GM12865 (cell line): ENCODE data around the gene CCDC77.

Experiments used
- DNase-seq: peaks from one replicate; pipeline ENCODE4 v3.0.0; 2010; ENCODE audit warnings: low read depth
- H3K4me3 ChIP-seq: 2 replicates; pipeline ENCODE4 v1.5.1; 2011; ENCODE audit warnings: mild to moderate bottlenecking, low read depth, low read length, control low read depth
- TF ChIP-seq, protein P1 (sequence below): IDR thresholded peaks from 2 replicates; pipeline ENCODE4 v1.5.1; 2011; ENCODE audit warnings: low read length, control low read depth, low read depth, inconsistent platforms; ENCODE audit not compliant: insufficient read depth; ENCODE audit errors: missing control alignments

CCDC77 gene

DNA sequence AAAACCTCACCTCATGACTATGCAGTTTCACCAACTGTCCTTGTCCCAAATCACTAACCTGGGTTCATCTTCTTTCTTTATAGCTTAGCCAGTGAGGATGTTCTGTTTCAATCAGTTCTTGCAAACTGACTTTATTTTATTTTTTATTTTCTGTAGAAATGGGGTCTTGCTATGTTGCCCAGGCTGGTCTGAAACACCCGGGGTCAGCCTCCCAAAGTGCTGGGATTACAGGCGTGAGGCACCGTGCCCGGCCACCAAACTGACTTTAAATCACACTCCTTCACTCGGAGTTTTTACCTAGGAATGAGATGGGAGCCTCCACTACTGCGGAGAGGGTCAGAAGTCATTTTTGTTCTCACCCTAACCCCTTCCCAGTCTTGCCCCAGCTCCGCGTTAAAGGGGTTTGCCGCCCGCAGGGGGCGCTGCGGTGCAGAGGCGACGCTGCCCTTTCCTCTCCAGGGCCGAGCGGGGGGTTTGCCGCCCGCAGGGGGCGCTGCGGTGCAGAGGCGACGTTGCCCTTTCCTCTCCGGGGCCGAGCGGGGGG, 51.3 kb downstream of the CCDC77 start:
- no peak overlapping the region for H3K4me3 ChIP-seq
- peak; percentile 65 for DNase-seq

DNA sequence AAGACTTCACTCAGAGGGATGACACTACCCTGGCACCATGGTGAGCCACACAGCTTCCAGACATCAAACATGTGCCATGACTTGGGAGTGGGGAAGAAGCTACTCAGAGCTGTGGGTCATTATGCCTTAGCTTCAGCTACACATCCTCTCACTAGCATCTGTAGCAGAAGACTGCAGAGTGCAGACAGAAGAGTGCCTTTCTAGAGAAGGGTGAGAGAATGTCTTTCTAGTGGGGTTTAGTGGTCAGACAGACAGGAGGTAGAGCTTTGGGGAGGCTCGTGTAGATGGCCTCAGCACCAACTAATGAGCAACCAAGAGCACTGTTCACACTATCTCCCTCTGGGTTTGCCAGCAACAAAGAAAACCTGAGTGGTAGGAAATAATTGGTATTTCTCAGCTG, 53.4 kb downstream of the CCDC77 start:
- TF ChIP-seq, protein P1, sequence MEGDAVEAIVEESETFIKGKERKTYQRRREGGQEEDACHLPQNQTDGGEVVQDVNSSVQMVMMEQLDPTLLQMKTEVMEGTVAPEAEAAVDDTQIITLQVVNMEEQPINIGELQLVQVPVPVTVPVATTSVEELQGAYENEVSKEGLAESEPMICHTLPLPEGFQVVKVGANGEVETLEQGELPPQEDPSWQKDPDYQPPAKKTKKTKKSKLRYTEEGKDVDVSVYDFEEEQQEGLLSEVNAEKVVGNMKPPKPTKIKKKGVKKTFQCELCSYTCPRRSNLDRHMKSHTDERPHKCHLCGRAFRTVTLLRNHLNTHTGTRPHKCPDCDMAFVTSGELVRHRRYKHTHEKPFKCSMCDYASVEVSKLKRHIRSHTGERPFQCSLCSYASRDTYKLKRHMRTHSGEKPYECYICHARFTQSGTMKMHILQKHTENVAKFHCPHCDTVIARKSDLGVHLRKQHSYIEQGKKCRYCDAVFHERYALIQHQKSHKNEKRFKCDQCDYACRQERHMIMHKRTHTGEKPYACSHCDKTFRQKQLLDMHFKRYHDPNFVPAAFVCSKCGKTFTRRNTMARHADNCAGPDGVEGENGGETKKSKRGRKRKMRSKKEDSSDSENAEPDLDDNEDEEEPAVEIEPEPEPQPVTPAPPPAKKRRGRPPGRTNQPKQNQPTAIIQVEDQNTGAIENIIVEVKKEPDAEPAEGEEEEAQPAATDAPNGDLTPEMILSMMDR, result no peak
- DNase-seq, result no peak
- no peak overlapping the region for H3K4me3 ChIP-seq

More for the DNA sequence above, 51.3 kb downstream of the CCDC77 start:
- TF ChIP-seq, protein P1, result peak; percentile 68

DNA sequence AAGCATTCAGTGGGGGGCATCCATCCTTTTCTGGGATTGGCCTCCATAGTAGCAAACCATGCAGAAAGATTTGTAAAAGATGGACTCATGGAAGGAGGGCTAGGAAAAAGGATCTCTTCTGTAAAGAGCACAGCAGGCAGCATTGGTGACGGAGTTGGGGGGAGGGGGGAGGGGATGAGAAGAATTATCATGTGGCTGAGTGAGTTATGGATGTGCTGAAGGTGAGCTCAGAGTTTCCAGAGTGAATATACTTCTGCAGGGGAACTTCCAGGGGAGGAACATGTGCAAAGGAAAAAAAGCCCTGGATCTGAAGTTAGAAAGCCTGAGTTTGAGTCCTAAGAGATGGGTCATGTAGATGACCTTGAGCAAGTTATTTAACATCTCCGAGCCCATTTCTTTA, 54.4 kb downstream of the CCDC77 start:
- no peak overlapping the region for H3K4me3 ChIP-seq
- TF ChIP-seq, protein P1, result no peak
- no peak for DNase-seq

DNA sequence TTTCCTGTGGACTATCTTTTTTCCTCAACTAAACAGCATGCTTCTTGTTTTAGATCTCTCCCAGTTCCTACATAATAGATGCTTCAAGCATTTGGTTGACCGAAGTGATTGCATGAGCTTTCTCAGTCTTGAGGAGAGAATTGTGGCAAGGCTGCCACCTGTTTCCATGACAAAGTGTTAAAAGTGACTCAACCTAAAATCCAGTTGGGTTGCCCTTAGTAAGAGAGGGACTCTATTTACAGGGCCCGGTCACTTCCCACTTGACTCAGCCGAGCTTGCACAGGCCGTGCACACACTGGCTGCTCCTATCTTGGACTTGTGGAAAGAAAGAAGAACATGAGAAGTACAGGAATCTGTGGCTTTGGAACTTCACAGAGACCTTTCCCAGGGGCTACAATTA, 56.2 kb downstream of the CCDC77 start:
- TF ChIP-seq, protein P1, result no peak
- H3K4me3 ChIP-seq, result no peak overlapping the region
- peak; percentile 26 for DNase-seq

DNA sequence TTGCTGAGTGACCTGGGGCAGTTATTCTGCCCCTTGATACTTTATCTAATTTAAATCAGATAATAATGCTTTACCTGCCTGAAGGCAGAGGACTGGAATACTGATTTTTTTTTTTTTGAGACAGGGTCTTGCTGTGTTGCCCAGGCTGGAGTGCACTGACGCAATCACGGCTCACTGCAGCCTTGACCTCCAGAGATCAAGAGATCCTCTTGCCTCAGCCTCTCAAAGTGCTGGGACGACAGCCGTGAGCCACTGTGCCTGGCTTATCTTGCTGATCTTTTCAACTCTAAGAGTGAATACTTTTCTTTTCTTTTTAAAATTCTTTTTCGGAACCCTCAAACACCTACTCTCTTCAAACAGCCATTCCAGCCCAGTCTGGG, 57.6 kb downstream of the CCDC77 start:
- TF ChIP-seq, protein P1, result no peak
- no peak for DNase-seq
- H3K4me3 ChIP-seq, result no peak overlapping the region

DNA sequence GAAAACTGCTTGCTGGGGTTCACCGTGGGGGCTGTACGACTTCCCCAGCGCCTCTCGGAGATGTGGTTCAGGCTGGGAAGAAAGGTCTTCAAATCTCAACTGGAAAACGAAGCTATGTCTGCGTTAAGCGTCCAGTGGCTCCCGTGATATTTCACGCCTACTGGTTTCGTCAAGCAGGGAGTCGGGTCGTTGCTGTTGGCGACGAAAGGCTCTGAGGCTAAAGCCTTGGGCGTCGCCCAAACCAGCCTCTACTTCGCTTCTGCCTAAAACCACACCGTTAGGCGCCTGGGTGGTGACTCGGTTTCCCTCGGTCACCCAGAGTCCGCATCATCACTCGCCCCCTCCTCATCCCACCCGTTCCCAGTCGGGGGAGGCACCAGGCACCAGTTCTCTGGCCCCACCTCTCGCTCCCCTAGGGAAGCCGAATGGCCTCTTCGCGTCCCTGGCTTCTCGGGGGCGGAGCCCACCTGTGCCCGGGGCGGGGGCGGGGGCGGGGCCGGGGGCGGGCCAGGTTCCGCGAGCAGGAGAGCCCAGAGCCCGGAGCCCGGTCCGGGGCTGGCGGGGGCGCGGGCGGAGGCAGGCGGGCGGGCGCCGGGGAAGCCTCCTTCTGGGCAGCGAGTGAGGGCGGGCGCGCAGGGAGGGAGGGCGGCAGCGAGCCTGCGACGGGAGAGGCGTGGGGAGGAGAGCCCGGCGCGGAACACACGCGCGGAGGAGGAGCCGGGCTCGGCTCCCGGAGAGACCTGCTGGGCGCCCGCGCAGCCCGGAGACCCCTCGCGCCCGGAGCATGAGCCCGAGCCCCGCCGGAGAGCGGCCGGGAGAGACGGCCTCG, 58.2 kb downstream of the CCDC77 start, which contains the start of gene B4GALNT3:
B4GALNT3 (plus strand) TSS at position 510 of the 829 bp plus-strand sequence. CDS start 438 bp downstream, outside the sequence.
- TF ChIP-seq, protein P1, result no peak
- peak within 1 kb of the TSS; percentile 30 for H3K4me3 ChIP-seq
- peak; percentile 14 for DNase-seq
